Measurements from ENCODE around the gene LRRC32.

The LRRC32 gene

GRCh38 chr11:76640501-76640900 lies 30.0 kb downstream of the LRRC32 start:
- no peak for TF ChIP-seq CTCF (IDR thresholded peaks at IDR 0.05; ENCODE audit: extremely low read depth, missing control alignments)
- no peak for DNase-seq (ENCODE audit: low spot score)

DNA sequence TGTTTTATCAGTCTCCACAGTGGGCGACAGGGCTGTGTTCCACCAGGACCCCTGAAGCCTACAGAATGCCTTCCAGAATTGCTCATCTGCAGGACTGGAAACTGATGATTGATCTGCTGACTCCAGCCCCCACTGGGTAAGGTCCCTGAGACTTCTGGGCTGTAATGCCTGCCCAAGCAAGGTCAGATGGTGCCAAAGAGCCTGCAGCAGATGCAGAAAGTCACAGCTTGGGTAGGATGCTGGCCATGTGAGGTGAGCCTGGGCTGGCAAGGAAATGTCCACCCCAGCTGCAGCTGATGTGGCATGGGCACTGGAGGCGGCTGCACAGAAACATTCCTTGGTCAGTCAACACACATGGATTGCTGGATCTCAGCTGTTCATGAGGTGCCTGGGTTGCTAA lies 30.9 kb downstream of the LRRC32 start:
- TF ChIP-seq CTCF (IDR thresholded peaks at IDR 0.05; ENCODE audit: extremely low read depth, missing control alignments): no peak
- no peak for DNase-seq (ENCODE audit: low spot score)

- no peak for TF ChIP-seq CTCF (IDR thresholded peaks at IDR 0.05; ENCODE audit: extremely low read depth, missing control alignments)
- DNase-seq (ENCODE audit: low spot score): no peak
These were observed 32.0 kb downstream of the LRRC32 start for GRCh38 chr11:76638270-76639197.

DNA sequence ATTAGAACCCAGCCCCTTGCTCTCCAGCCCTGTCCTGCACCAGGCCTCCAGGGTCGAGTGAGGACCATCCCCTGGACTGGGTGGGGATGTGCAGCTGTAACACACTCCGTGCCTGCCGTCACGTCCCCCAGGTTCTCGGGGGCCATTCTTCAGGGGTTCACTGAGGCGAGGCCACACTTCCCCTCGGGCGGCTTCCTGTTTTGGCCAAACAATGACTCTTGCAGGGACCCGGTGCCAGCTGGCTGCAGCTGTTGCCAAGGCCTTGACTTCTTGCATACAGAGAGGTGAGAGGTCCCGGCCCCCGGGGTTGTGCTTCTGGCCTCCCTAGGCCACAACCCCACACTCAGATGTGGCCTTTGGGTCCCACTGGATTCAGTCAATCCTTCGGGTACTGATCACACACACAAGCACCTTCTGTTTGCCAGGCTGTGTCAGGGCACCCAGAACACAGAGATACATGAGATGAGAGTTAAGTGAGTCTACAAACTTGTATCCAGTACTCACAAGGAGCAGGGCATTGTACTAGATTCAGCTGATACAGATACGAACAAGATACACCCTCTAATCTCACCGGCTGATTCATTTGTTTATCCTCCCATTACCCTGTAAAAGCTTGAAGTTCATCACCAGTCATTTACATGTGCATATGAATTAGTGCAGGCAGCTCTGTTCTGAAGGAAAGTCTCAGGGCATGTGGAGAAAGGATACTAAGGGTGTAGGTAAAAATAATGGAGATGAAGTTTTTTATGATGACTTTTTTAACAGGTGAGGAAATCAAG lies 32.9 kb downstream of the LRRC32 start:
- no peak for TF ChIP-seq CTCF (IDR thresholded peaks at IDR 0.05; ENCODE audit: extremely low read depth, missing control alignments)
- peak; percentile 58 for DNase-seq (ENCODE audit: low spot score)

- no peak for DNase-seq (ENCODE audit: low spot score)
- no peak for TF ChIP-seq CTCF (IDR thresholded peaks at IDR 0.05; ENCODE audit: extremely low read depth, missing control alignments)
These were observed 33.6 kb downstream of the LRRC32 start for GRCh38 chr11:76636826-76637460.

- TF ChIP-seq CTCF (IDR thresholded peaks at IDR 0.05; ENCODE audit: extremely low read depth, missing control alignments): no peak
- no peak for DNase-seq (ENCODE audit: low spot score)
These were observed 34.4 kb downstream of the LRRC32 start for GRCh38 chr11:76635991-76636738.
